SU-DHL-6 (cell line): ENCODE results near the gene NTNG1.

Experiments
- CTCF ChIP-seq: fragments of 200-600 bp; sonication (generic); IDR thresholded peaks from one replicate; pipeline ENCODE4 v1.5.1; 2017; ENCODE audit warnings: antibody characterized with exemption, mild to moderate bottlenecking, low read length, moderate library complexity; ENCODE audit not compliant: insufficient read depth, poor library complexity, severe bottlenecking
- EZH2phosphoT487 ChIP-seq: fragments of 200-600 bp; sonication (generic), shearing (Covaris generic); conservative IDR thresholded peaks from 2 replicates; pipeline ENCODE4 v1.6.1; 2018; ENCODE audit warnings: mild to moderate bottlenecking, antibody characterized with exemption, low read length, moderate library complexity, mixed read lengths

- TF ChIP-seq CTCF: no peak
- no peak for TF ChIP-seq EZH2phosphoT487
These were observed 57.7 kb downstream of the NTNG1 start for GRCh38 chr1:107198561-107198960.
